H1 (cell line): ENCODE results near the gene ASTL. TPM values are rescaled to one million over a fixed set of nuclear protein-coding genes. Genes with fewer than 3 reads are reported as not detected.
A peak's percentile ranks its signal among the peaks of the same experiment; 100 is the strongest.

Experiments
- CTCF ChIA-PET: fragments of 300-600 bp; sonication (Branson Sonifier 250); formaldehyde crosslinking; loops from one replicate; lab custom pipeline; 2021; ENCODE audit not compliant: partially characterized antibody; lab: Charles Lee
- POLR2A ChIA-PET: fragments of 300-600 bp; sonication (Branson Sonifier 250); formaldehyde crosslinking; loops from one replicate; lab custom pipeline; 2021; ENCODE audit warnings: inconsistent platforms; ENCODE audit not compliant: partially characterized antibody; lab: Charles Lee
- DNase-seq, 2 experiments: peaks; one replicate each; pipeline versions ENCODE4 v3.0.0 to v3.0.0-alpha.2; 2010 to 2022; ENCODE audit warnings: low spot score in 2 of 2, low read depth in 1 of 2, mixed read lengths in 1 of 2
- FAIRE-seq: peaks from 2 replicates; lab custom pipeline; 2011; peaks lifted over from hg19 to GRCh38; lab: Jason Lieb, UNC
- H2AFZ ChIP-seq: 2 replicates; pipeline ENCODE4 v1.8.1; 2012; ENCODE audit warnings: low read length, inconsistent platforms
- H2AK5ac ChIP-seq: 2 replicates; pipeline ENCODE4 v1.6.1; 2013; ENCODE audit warnings: low read depth, low read length
- H2BK120ac ChIP-seq: replicated peaks from 2 replicates; pipeline ENCODE3; 2013; ENCODE audit warnings: low read depth, low read length, inconsistent platforms
- H2BK12ac ChIP-seq: 2 replicates; pipeline ENCODE4 v1.6.1; 2013; ENCODE audit warnings: low read depth, low read length
- H2BK15ac ChIP-seq: 2 replicates; pipeline ENCODE4 v1.6.1; 2013; ENCODE audit warnings: low read length
- H2BK20ac ChIP-seq: 2 replicates; pipeline ENCODE4 v1.6.1; 2013; ENCODE audit warnings: low read length
- H2BK5ac ChIP-seq: 2 replicates; pipeline ENCODE4 v1.6.1; 2013; ENCODE audit warnings: low read depth, low read length
- H3K14ac ChIP-seq: 2 replicates; pipeline ENCODE4 v1.6.1; 2013; ENCODE audit warnings: inconsistent platforms; ENCODE audit not compliant: insufficient read length
- H3K18ac ChIP-seq: 2 replicates; pipeline ENCODE4 v1.6.1; 2013; ENCODE audit warnings: low read length; ENCODE audit errors: extremely low read depth
- H3K23ac ChIP-seq: 2 replicates; pipeline ENCODE4 v1.6.1; 2013; ENCODE audit warnings: inconsistent platforms; ENCODE audit not compliant: insufficient read length
- H3K23me2 ChIP-seq: 2 replicates; pipeline ENCODE4 v1.6.1; 2013; ENCODE audit warnings: low read depth, low read length
- H3K27ac ChIP-seq: 2 replicates; pipeline ENCODE4 v1.6.1; 2011; ENCODE audit warnings: low read depth, low read length, inconsistent platforms
- H3K27me3 ChIP-seq, 4 experiments: replicated peaks in 1 of 4; 1 replicate in 1 of 4; 2 replicates in 3 of 4; pipeline versions ENCODE4 v1.6.1 to v1.8.1; 2011 to 2013; ENCODE audit warnings: low read length in 3 of 4, mild to moderate bottlenecking in 3 of 4, inconsistent platforms in 2 of 4, mixed read lengths in 2 of 4, moderate library complexity in 1 of 4; ENCODE audit not compliant: control insufficient read depth in 3 of 4, insufficient read depth in 3 of 4; ENCODE audit errors: extremely low read depth in 1 of 4
- H3K36me3 ChIP-seq, 4 experiments: 2 replicates each; pipeline versions ENCODE4 v1.6.1 to v1.8.1; 2011 to 2013; ENCODE audit warnings: mild to moderate bottlenecking in 4 of 4, low read length in 3 of 4, moderate library complexity in 2 of 4, control low read depth in 1 of 4, inconsistent platforms in 1 of 4; ENCODE audit not compliant: insufficient read depth in 4 of 4, control insufficient read depth in 2 of 4
- H3K4ac ChIP-seq: replicated peaks from 2 replicates; pipeline ENCODE3; 2013; ENCODE audit warnings: low read length, low read depth, mixed read lengths, inconsistent platforms; ENCODE audit not compliant: insufficient read length
- H3K4me1 ChIP-seq, 4 experiments: replicated peaks in 1 of 4; 1 replicate in 1 of 4; 2 replicates in 3 of 4; pipeline versions ENCODE4 v1.6.1 to v1.8.1; 2011 to 2013; ENCODE audit warnings: low read length in 3 of 4, inconsistent platforms in 2 of 4, mixed read lengths in 1 of 4; ENCODE audit not compliant: insufficient read depth in 4 of 4, control insufficient read depth in 3 of 4
- H3K4me2 ChIP-seq, 2 experiments: 2 replicates each; pipeline versions ENCODE4 v1.6.1 to v1.8.1; 2011 to 2013; ENCODE audit warnings: low read depth in 2 of 2, low read length in 2 of 2, control low read depth in 1 of 2, inconsistent platforms in 1 of 2, mild to moderate bottlenecking in 1 of 2; ENCODE audit not compliant: insufficient read depth in 1 of 2
- H3K4me3 ChIP-seq, 4 experiments: fragments of 200-600, 300-600 bp in 1 of 4; sonication (generic), shearing (Covaris generic), sonication (Bioruptor Twin) in 1 of 4; 2 replicates each; pipeline versions ENCODE4 v1.5.1 to v1.8.1; 2011 to 2016; ENCODE audit warnings: low read length in 4 of 4, low read depth in 3 of 4, control low read depth in 2 of 4, inconsistent platforms in 2 of 4, mild to moderate bottlenecking in 2 of 4, mixed read lengths in 1 of 4, moderate library complexity in 1 of 4; ENCODE audit not compliant: insufficient read depth in 2 of 4; ENCODE audit errors: extremely low read depth in 1 of 4
- H3K56ac ChIP-seq: replicated peaks from 2 replicates; pipeline ENCODE3; 2013; ENCODE audit warnings: low read depth, mild to moderate bottlenecking, mixed read lengths, low read length, inconsistent platforms; ENCODE audit not compliant: insufficient read length
- H3K79me1 ChIP-seq: 2 replicates; pipeline ENCODE4 v1.6.1; 2013; ENCODE audit warnings: low read depth, low read length, control low read depth
- H3K79me2 ChIP-seq, 2 experiments: 2 replicates each; pipeline versions ENCODE4 v1.6.1 to v1.8.1; 2012 to 2013; ENCODE audit warnings: low read length in 2 of 2, mild to moderate bottlenecking in 2 of 2, inconsistent platforms in 1 of 2; ENCODE audit not compliant: insufficient read depth in 2 of 2, control insufficient read depth in 1 of 2
- H3K9ac ChIP-seq, 4 experiments: replicated peaks in 1 of 4; 1 replicate in 1 of 4; 2 replicates in 3 of 4; pipeline versions ENCODE4 v1.6.1 to v1.8.1; 2011 to 2013; ENCODE audit warnings: low read depth in 3 of 4, low read length in 3 of 4, control low read depth in 2 of 4, mild to moderate bottlenecking in 2 of 4, moderate library complexity in 2 of 4, inconsistent platforms in 1 of 4; ENCODE audit errors: extremely low read depth in 1 of 4
- H3K9me3 ChIP-seq, 2 experiments: 2 replicates each; pipeline versions ENCODE4 v1.6.1 to v1.8.1; 2012 to 2013; ENCODE audit warnings: mild to moderate bottlenecking in 2 of 2, moderate library complexity in 2 of 2, control low read depth in 1 of 2, inconsistent platforms in 1 of 2, low read depth in 1 of 2, low read length in 1 of 2, mixed read lengths in 1 of 2; ENCODE audit not compliant: insufficient read depth in 2 of 2
- H4K20me1 ChIP-seq, 2 experiments: replicated peaks in 1 of 2; 2 replicates each; pipeline versions ENCODE3 to v1.8.1; 2011 to 2013; ENCODE audit warnings: inconsistent platforms in 2 of 2, low read length in 2 of 2, mild to moderate bottlenecking in 1 of 2; ENCODE audit not compliant: insufficient read depth in 2 of 2, control insufficient read depth in 1 of 2
- H4K5ac ChIP-seq: 2 replicates; pipeline ENCODE4 v1.6.1; 2013; ENCODE audit warnings: low read length, low read depth, mixed read lengths, inconsistent platforms; ENCODE audit not compliant: insufficient read length
- H4K8ac ChIP-seq: 2 replicates; pipeline ENCODE4 v1.8.0; 2013; ENCODE audit warnings: mild to moderate bottlenecking, moderate library complexity, low read length, inconsistent platforms; ENCODE audit not compliant: insufficient read depth; ENCODE audit errors: extremely low read depth
- H4K91ac ChIP-seq: replicated peaks from 2 replicates; pipeline ENCODE3; 2013; ENCODE audit warnings: low read length, mixed read lengths, inconsistent platforms; ENCODE audit not compliant: insufficient read length
- BCL11A ChIP-seq, 2 experiments: IDR thresholded peaks; one replicate each; pipeline ENCODE4 v1.6.1; 2011; ENCODE audit warnings: low read depth in 2 of 2, low read length in 2 of 2, mild to moderate bottlenecking in 2 of 2
- EGR1 ChIP-seq: IDR thresholded peaks from 2 replicates; pipeline ENCODE4 v1.6.1; 2011; ENCODE audit warnings: low read depth, low read length, borderline replicate concordance
- WGBS, 2 experiments: shearing (Covaris generic) in 1 of 2; methylation state at CpG; one replicate each; pipeline versions ENCODE4 v1.1.6 to v1.1.7; 2013 to 2015; ENCODE audit warnings: low lambda C conversion rate in 2 of 2, mixed read lengths in 2 of 2, inconsistent platforms in 1 of 2, low coverage in 1 of 2, missing lambda C conversion rate in 1 of 2; ENCODE audit not compliant: insufficient replicate concordance in 2 of 2, insufficient coverage in 1 of 2, insufficient read length in 1 of 2; ENCODE audit errors: extremely low coverage in 1 of 2, missing lambda C conversion rate in 1 of 2; 5-methylcytosine and 5-hydroxymethylcytosine counted together
- polyA plus RNA-seq, 7 experiments: library from polyadenylated mRNA; depleted of rRNA in 3 of 7; stranded (reverse) in 5 of 7; unstranded in 2 of 7; fragments of >200 nt in 5 of 7; fragments of 200-250 nt in 2 of 7; gene quantifications; 1 replicate in 5 of 7; 2 replicates in 1 of 7; 4 replicates in 1 of 7; pipeline versions ENCODE4 v1.2.1 to v1.2.3, GENCODE V29; 2011 to 2013; ENCODE audit warnings: missing spikeins in 2 of 7, mixed read lengths in 2 of 7
- total RNA-seq: library from RNA; stranded (reverse); fragmentation: NEBNext Ultra II Directional; extraction: Animal tissue kit (Norgen Biotek cat#: 25700); gene quantifications from 2 replicates; pipeline ENCODE4 v1.2.1, GENCODE V29; 2021

ASTL gene
- total and polyA plus RNA-seq, 2 of the 8 experiments (the other 6 are each of a cell fraction or from before 2014, with no cell fraction given), result 0.60 to 1.4 TPM

- H4K5ac ChIP-seq, result no peak overlapping the region
- H2BK12ac ChIP-seq, result no peak overlapping the region
- no peak overlapping the region for H3K4ac ChIP-seq
- H2AFZ ChIP-seq, result no peak overlapping the region
- H3K4me1 ChIP-seq, result peaks cover 0 to 19% (median 13%) of the 10 kb centered on the region in 4 experiments; a peak in 6 of 7 replicates
- no peak overlapping the region for H3K4me3 ChIP-seq
- no peak overlapping the region for H4K91ac ChIP-seq
- H3K36me3 ChIP-seq, result no peaks in the 10 kb centered on the region
- no peak for FAIRE-seq
- no peak overlapping the region for H2BK120ac ChIP-seq
- H2AK5ac ChIP-seq, result no peak overlapping the region
- no peaks in the 10 kb centered on the region for H3K79me1 ChIP-seq
- H3K9ac ChIP-seq, result no peak overlapping the region
- H3K23ac ChIP-seq, result no peak overlapping the region
- H3K18ac ChIP-seq, result no peak overlapping the region
- DNase-seq, result no peak
- no peak overlapping the region for H3K14ac ChIP-seq
- no peak overlapping the region for H4K8ac ChIP-seq
- no peak overlapping the region for H3K4me2 ChIP-seq
- peaks cover 11% of the 10 kb centered on the region; the same call in 1 of the 2 replicates for H3K23me2 ChIP-seq
- peaks cover 0 to 26% (median 23%) of the 10 kb centered on the region in 4 experiments; a peak in 5 of 7 replicates for H3K27me3 ChIP-seq
- H3K56ac ChIP-seq, result no peak overlapping the region
- peaks cover 0 to 5% of the 10 kb centered on the region in 2 experiments; a peak in 1 of 4 replicates for H3K9me3 ChIP-seq
- H2BK20ac ChIP-seq, result no peak overlapping the region
- H3K27ac ChIP-seq, result no peak overlapping the region
- no peak for TF ChIP-seq BCL11A (IDR thresholded peaks at IDR 0.05; ENCODE audit: low read depth in 2 of 2, low read length in 2 of 2)
- TF ChIP-seq EGR1, result 0 out of 2 replicates have a peak, but pooled peaks have one; percentile 16
- WGBS, 2 experiments, result 75% methylated on average over 11 of the region's 11 CpGs; no CpG with 5 or more reads in 1 of the 2 experiments
- H2BK15ac ChIP-seq, result no peak overlapping the region
- no peak overlapping the region for H2BK5ac ChIP-seq
- ChIA-PET CTCF (interaction anchor here (0.7 to 4.0 kb wide), 5 partner anchors 12 to 127 kb away, joined by 3 to 25 read pairs (median 3); no protein-coding TSS in a partner anchor), POLR2A (no interaction called here)
- H3K79me2 ChIP-seq, result no peaks in the 10 kb centered on the region
- no peaks in the 10 kb centered on the region for H4K20me1 ChIP-seq
Measured at GRCh38 chr2:96120091-96120720, 18.1 kb downstream of the ASTL start.
